MCF 10A (cell line): Measurements from ENCODE around the gene MEX3B. TPM values are rescaled to one million over a fixed set of nuclear protein-coding genes. Genes with fewer than 3 reads are reported as not detected.

Experiments used
- BruUV-seq: library from RNA; stranded (reverse); fragments of 400-500 nt; replicated peaks from 2 replicates; lab custom pipeline; 2021; lab: Mats Ljungman, UMichigan
- CTCF ChIA-PET: fragments of 300-600 bp; sonication (Branson Sonifier 250); formaldehyde crosslinking; extraction: SDS; loops from one replicate; lab custom pipeline; 2021; ENCODE audit warnings: antibody characterized with exemption, inconsistent platforms; lab: Yijun Ruan, JAX
- POLR2A ChIA-PET: fragments of 300-600, 350-650 bp; sonication (Branson Sonifier 250); formaldehyde crosslinking; extraction: SDS; loops from one replicate; lab custom pipeline; 2020; ENCODE audit warnings: antibody characterized with exemption, inconsistent platforms; lab: Yijun Ruan, JAX
- DNase-seq: peaks from one replicate; pipeline ENCODE4 v3.0.0-alpha.2; 2018; ENCODE audit not compliant: unreplicated experiment
- H3K27ac Mint-ChIP-seq: one replicate; pipeline ENCODE4 v1.8.0; 2022; ENCODE audit warnings: mild to moderate bottlenecking, low read depth, mixed read lengths; ENCODE audit not compliant: unreplicated experiment
- H3K27me3 Mint-ChIP-seq: one replicate; pipeline ENCODE4 v1.8.0; 2022; ENCODE audit warnings: mixed read lengths; ENCODE audit not compliant: insufficient read depth, unreplicated experiment
- H3K36me3 Mint-ChIP-seq: one replicate; pipeline ENCODE4 v1.8.0; 2022; ENCODE audit warnings: mild to moderate bottlenecking, moderate library complexity, mixed read lengths; ENCODE audit not compliant: insufficient read depth, unreplicated experiment
- H3K4me1 Mint-ChIP-seq: one replicate; pipeline ENCODE4 v1.8.0; 2022; ENCODE audit warnings: mixed read lengths; ENCODE audit not compliant: insufficient read depth, unreplicated experiment
- H3K4me3 Mint-ChIP-seq: one replicate; pipeline ENCODE4 v1.8.0; 2022; ENCODE audit warnings: mild to moderate bottlenecking, moderate library complexity, mixed read lengths; ENCODE audit not compliant: unreplicated experiment
- H3K9me3 Mint-ChIP-seq: one replicate; pipeline ENCODE4 v1.8.0; 2022; ENCODE audit warnings: mixed read lengths; ENCODE audit not compliant: unreplicated experiment
- intact Hi-C: fragments of 100-400 bp; cut with micrococcal nuclease; formaldehyde crosslinking; loops from 2 replicates; pipeline ENCODE4 v1.14.1; 2022
- total RNA-seq: library from RNA; stranded (reverse); gene quantifications from 2 replicates; pipeline ENCODE4 v1.2.3, GENCODE V29; 2022
- TF ChIP-seq, protein P1 (sequence below): fragments of 200-600 bp; IDR thresholded peaks from one replicate; pipeline ENCODE4 v1.8.0; 2022; ENCODE audit warnings: antibody characterized with exemption, mild to moderate bottlenecking; ENCODE audit not compliant: unreplicated experiment

The MEX3B gene
- total RNA-seq, 1 experiment from 2014 or later = 4.6 TPM

DNA sequence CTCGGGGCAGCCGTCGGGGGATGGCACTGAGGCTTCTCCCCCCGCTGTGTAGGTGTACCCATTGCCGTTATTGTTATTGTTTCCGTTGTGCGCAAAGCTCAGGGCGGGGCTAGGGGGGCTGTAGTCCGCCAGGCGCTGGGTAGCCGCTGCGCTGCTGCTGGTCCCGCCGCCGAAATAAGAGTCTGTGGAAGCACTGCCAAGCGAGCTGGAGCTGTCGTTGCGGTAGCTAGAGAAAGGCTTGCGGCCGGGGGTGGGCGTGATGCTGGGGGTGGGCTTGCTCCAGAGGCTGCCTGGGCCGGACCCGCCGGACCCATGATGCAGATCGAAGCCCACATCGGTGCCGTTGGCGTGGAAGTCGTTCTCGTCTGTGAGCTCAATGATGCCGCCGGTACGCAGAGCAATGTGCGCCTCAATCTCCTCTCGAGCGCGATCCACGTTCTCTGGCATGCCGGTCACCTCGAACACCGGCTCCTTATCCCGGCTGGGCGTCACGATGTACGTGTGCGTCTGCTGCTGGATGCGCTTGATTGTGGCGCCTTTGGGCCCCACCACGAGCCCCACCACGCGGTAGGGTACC is 1.9 kb downstream of the MEX3B start:
- POLR2A ChIA-PET = no interaction called here
- CTCF ChIA-PET = interaction anchor here (1.0 kb wide), 1 partner anchor 12 kb away, joined by 3 read pairs; no protein-coding TSS in a partner anchor
- Mint-ChIP-seq H3K36me3 (no peaks in the 10 kb centered on the region), H3K4me1 (no peaks in the 10 kb centered on the region), H3K27ac (no peak overlapping the region), H3K9me3 (no peaks in the 10 kb centered on the region), H3K4me3 (peak overlapping the region; percentile 91), H3K27me3 (peaks cover 13% of the 10 kb centered on the region)
- TF ChIP-seq, protein P1, sequence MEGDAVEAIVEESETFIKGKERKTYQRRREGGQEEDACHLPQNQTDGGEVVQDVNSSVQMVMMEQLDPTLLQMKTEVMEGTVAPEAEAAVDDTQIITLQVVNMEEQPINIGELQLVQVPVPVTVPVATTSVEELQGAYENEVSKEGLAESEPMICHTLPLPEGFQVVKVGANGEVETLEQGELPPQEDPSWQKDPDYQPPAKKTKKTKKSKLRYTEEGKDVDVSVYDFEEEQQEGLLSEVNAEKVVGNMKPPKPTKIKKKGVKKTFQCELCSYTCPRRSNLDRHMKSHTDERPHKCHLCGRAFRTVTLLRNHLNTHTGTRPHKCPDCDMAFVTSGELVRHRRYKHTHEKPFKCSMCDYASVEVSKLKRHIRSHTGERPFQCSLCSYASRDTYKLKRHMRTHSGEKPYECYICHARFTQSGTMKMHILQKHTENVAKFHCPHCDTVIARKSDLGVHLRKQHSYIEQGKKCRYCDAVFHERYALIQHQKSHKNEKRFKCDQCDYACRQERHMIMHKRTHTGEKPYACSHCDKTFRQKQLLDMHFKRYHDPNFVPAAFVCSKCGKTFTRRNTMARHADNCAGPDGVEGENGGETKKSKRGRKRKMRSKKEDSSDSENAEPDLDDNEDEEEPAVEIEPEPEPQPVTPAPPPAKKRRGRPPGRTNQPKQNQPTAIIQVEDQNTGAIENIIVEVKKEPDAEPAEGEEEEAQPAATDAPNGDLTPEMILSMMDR = no peak
- no TSS peak for BruUV-seq
- intact Hi-C loops = no loop called here
- no peak for DNase-seq

DNA sequence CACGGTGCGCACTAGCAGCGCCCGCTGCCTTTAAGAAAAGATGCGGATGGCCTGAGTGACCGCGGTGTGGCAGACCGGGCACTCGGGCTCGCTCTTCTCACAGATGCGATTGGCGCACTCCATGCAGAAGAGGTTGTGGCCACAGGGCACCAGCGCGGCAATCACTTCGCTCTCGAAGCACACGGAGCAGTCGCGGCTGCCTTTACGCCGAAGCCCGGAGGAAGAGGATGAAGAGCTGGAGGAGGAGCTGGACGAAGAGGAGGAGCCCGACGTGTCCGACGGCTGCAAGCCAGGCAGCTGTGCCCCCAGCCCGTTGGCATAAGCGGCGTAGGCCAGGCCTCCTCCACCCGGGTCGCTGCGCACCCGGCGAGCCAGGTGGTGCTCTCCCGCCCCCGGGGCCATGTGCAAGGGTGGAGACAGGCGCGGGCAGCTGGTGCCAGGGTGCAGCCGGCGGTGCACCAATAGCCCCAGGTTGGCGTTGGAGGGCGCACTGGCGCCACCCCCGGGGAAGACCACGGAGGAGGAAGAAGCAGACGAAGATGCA is 2.6 kb downstream of the MEX3B start:
- ChIA-PET CTCF (interaction anchor here (0.6 to 1.0 kb wide), 3 partner anchors 11 to 436 kb away, joined by 3 to 4 read pairs (median 3); no protein-coding TSS in a partner anchor), POLR2A (interaction anchor here (1.2 kb wide), 1 partner anchor 11 kb away, joined by 5 read pairs; no protein-coding TSS in a partner anchor)
- TF ChIP-seq, protein P1 = no peak
- H3K4me3 Mint-ChIP-seq = peak overlapping the region; percentile 91
- no peaks in the 10 kb centered on the region for H3K4me1 Mint-ChIP-seq
- no TSS peak for BruUV-seq
- H3K9me3 Mint-ChIP-seq = no peaks in the 10 kb centered on the region
- peaks cover 6% of the 10 kb centered on the region for H3K27me3 Mint-ChIP-seq
- H3K27ac Mint-ChIP-seq = no peak overlapping the region
- DNase-seq = no peak
- intact Hi-C loops = no loop called here
- H3K36me3 Mint-ChIP-seq = no peaks in the 10 kb centered on the region

DNA sequence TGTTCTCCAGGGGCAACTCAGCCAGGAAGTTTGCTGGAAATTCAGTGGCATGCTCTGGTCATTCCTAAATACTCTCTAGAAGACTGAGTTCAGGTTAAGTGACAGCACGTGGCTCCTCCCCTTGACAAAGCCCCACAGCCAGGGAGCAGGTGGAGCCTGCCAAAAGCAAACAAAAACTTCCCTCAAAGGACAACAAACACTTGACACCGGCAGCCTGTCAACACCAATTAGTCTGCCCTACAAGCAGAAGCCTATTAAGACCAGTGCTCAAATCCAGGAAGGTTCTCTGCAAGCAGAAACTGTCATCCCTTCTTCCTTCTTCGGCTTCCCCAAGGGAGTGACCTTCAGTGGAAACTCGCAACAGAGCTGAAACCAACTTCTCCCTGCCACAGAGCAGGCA is 5.0 kb downstream of the MEX3B start:
- H3K9me3 Mint-ChIP-seq = no peaks in the 10 kb centered on the region
- H3K4me3 Mint-ChIP-seq = no peak overlapping the region
- H3K4me1 Mint-ChIP-seq = no peaks in the 10 kb centered on the region
- ChIA-PET POLR2A (no interaction called here), CTCF (no interaction called here)
- intact Hi-C loops = no loop called here
- no peak for DNase-seq
- BruUV-seq = no TSS peak
- TF ChIP-seq, protein P1 = no peak
- H3K27ac Mint-ChIP-seq = no peak overlapping the region
- H3K36me3 Mint-ChIP-seq = no peaks in the 10 kb centered on the region
- H3K27me3 Mint-ChIP-seq = no peaks in the 10 kb centered on the region

DNA sequence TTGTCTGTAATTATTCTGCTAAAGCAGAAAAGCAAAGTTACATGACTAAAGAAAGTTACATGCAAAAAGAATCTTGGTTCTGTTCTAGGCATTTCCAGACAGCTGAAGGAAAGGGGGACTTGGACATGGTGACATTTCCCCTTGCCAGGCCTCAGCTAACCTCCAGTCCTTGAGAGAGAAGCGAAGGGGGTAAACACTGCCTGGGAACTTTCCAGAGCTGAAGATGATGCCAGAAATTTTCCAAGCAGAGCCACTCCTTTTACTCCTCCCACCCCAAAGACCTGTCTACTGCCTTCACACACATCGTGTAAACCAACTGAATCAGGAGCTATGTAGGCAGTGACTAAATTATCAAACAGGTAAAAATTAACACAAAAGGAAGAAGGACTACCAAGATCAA is 5.4 kb downstream of the MEX3B start:
- BruUV-seq = no TSS peak
- H3K27ac Mint-ChIP-seq = no peak overlapping the region
- TF ChIP-seq, protein P1 = no peak
- no peak overlapping the region for H3K4me3 Mint-ChIP-seq
- no peaks in the 10 kb centered on the region for H3K9me3 Mint-ChIP-seq
- intact Hi-C loops = no loop called here
- POLR2A ChIA-PET = interaction anchor here (0.6 kb wide), 1 partner anchor 31 kb away, joined by 3 read pairs; no protein-coding TSS in a partner anchor
- CTCF ChIA-PET = no interaction called here
- no peak for DNase-seq
- no peaks in the 10 kb centered on the region for H3K4me1 Mint-ChIP-seq
- H3K27me3 Mint-ChIP-seq = no peaks in the 10 kb centered on the region
- no peaks in the 10 kb centered on the region for H3K36me3 Mint-ChIP-seq
